HG02798 (cell line): Measurements from ENCODE around the gene GABRG3.

ENCODE experiments used
- ATAC-seq: cut with Tn5 transposase; IDR thresholded peaks from one replicate; pipeline ENCODE4 v1.9.1; 2021; ENCODE audit warnings: mild to moderate bottlenecking; ENCODE audit not compliant: unreplicated experiment, poor library complexity

The GABRG3 gene

GRCh38 chr15:27278761-27279160 is 307.8 kb downstream of the GABRG3 start:
- ATAC-seq = no peak

GRCh38 chr15:27292641-27293040 is 321.7 kb downstream of the GABRG3 start:
- no peak for ATAC-seq

GRCh38 chr15:27293607-27294006 is 322.6 kb downstream of the GABRG3 start:
- ATAC-seq = no peak

GRCh38 chr15:27317736-27318135 is 346.8 kb downstream of the GABRG3 start:
- no peak for ATAC-seq

GRCh38 chr15:27323801-27324200 is 352.8 kb downstream of the GABRG3 start:
- no peak for ATAC-seq

- ATAC-seq = no peak
Measured at GRCh38 chr15:27324886-27325615, 354.1 kb downstream of the GABRG3 start.

GRCh38 chr15:27327467-27328025 is 356.6 kb downstream of the GABRG3 start:
- no peak for ATAC-seq

- no peak for ATAC-seq
Measured at GRCh38 chr15:27328186-27328585, 357.2 kb downstream of the GABRG3 start.

GRCh38 chr15:27328608-27329007 is 357.6 kb downstream of the GABRG3 start:
- ATAC-seq = no peak

GRCh38 chr15:27330326-27330725 is 359.3 kb downstream of the GABRG3 start:
- ATAC-seq = no peak

- no peak for ATAC-seq
Measured at GRCh38 chr15:27336676-27337075, 365.7 kb downstream of the GABRG3 start.

GRCh38 chr15:27339138-27339537 is 368.2 kb downstream of the GABRG3 start:
- ATAC-seq = no peak

GRCh38 chr15:27341780-27342343 is 370.9 kb downstream of the GABRG3 start:
- ATAC-seq = no peak

GRCh38 chr15:27342991-27343390 is 372.0 kb downstream of the GABRG3 start:
- ATAC-seq = no peak

GRCh38 chr15:27352136-27352535 is 381.2 kb downstream of the GABRG3 start:
- ATAC-seq = no peak

- ATAC-seq = no peak
Measured at GRCh38 chr15:27353856-27354255, 382.9 kb downstream of the GABRG3 start.

GRCh38 chr15:27358751-27359434 is 387.9 kb downstream of the GABRG3 start:
- ATAC-seq = no peak

GRCh38 chr15:27359586-27359985 is 388.6 kb downstream of the GABRG3 start:
- no peak for ATAC-seq

GRCh38 chr15:27360316-27360715 is 389.3 kb downstream of the GABRG3 start:
- no peak for ATAC-seq

- no peak for ATAC-seq
Measured at GRCh38 chr15:27361438-27361837, 390.5 kb downstream of the GABRG3 start.

- no peak for ATAC-seq
Measured at GRCh38 chr15:27365456-27365855, 394.5 kb downstream of the GABRG3 start.
